Osteocyte (in vitro differentiated cells): ENCODE data around the gene TYW3. TPM values are rescaled to one million over a fixed set of nuclear protein-coding genes. Genes with fewer than 3 reads are reported as not detected.

Experiments used
- DNase-seq: peaks from one replicate; pipeline ENCODE4 v3.0.0; 2021; ENCODE audit warnings: mixed read lengths; ENCODE audit not compliant: unreplicated experiment; ENCODE audit errors: extremely low spot score
- H3K27ac Mint-ChIP-seq: one replicate; pipeline ENCODE4 v1.8.0; 2021; ENCODE audit warnings: mild to moderate bottlenecking, mixed read lengths; ENCODE audit not compliant: unreplicated experiment
- H3K27me3 Mint-ChIP-seq: one replicate; pipeline ENCODE4 v1.8.0; 2021; ENCODE audit warnings: mixed read lengths; ENCODE audit not compliant: unreplicated experiment
- H3K36me3 Mint-ChIP-seq: one replicate; pipeline ENCODE4 v1.8.0; 2021; ENCODE audit warnings: mixed read lengths; ENCODE audit not compliant: unreplicated experiment
- H3K4me1 Mint-ChIP-seq: one replicate; pipeline ENCODE4 v1.8.0; 2021; ENCODE audit warnings: mixed read lengths; ENCODE audit not compliant: unreplicated experiment
- H3K4me3 Mint-ChIP-seq: one replicate; pipeline ENCODE4 v1.8.0; 2021; ENCODE audit warnings: mild to moderate bottlenecking, moderate library complexity, mixed read lengths; ENCODE audit not compliant: unreplicated experiment
- H3K9me3 Mint-ChIP-seq: one replicate; pipeline ENCODE4 v1.8.0; 2021; ENCODE audit warnings: mixed read lengths; ENCODE audit not compliant: unreplicated experiment
- total RNA-seq: library from RNA; stranded (reverse); gene quantifications from 2 replicates; pipeline ENCODE4 v1.2.1, GENCODE V29; 2021
- TF ChIP-seq, protein P1 (sequence below): fragments of 200-600 bp; sonication (generic); IDR thresholded peaks from 2 replicates; pipeline ENCODE4 v1.5.0; 2021; ENCODE audit warnings: antibody characterized with exemption, mild to moderate bottlenecking, moderate library complexity

Gene TYW3
- total RNA-seq, 1 donor from 2014 or later = 5.6 TPM

GRCh38 chr1:74763807-74764206 is 30.9 kb downstream of the TYW3 start:
- Mint-ChIP-seq H3K4me3 (no peak overlapping the region), H3K4me1 (no peaks in the 10 kb centered on the region), H3K27me3 (peaks cover 1% of the 10 kb centered on the region), H3K9me3 (peaks cover 6% of the 10 kb centered on the region), H3K27ac (no peak overlapping the region), H3K36me3 (no peaks in the 10 kb centered on the region)
- DNase-seq = no peak
- TF ChIP-seq, protein P1, sequence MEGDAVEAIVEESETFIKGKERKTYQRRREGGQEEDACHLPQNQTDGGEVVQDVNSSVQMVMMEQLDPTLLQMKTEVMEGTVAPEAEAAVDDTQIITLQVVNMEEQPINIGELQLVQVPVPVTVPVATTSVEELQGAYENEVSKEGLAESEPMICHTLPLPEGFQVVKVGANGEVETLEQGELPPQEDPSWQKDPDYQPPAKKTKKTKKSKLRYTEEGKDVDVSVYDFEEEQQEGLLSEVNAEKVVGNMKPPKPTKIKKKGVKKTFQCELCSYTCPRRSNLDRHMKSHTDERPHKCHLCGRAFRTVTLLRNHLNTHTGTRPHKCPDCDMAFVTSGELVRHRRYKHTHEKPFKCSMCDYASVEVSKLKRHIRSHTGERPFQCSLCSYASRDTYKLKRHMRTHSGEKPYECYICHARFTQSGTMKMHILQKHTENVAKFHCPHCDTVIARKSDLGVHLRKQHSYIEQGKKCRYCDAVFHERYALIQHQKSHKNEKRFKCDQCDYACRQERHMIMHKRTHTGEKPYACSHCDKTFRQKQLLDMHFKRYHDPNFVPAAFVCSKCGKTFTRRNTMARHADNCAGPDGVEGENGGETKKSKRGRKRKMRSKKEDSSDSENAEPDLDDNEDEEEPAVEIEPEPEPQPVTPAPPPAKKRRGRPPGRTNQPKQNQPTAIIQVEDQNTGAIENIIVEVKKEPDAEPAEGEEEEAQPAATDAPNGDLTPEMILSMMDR = no peak

- TF ChIP-seq, protein P1 = no peak
Observed at GRCh38 chr1:74766579-74766978, 33.6 kb downstream of the TYW3 start.

GRCh38 chr1:74767490-74767889 is 34.5 kb downstream of the TYW3 start:
- no peak overlapping the region for H3K4me3 Mint-ChIP-seq
- H3K36me3 Mint-ChIP-seq = no peaks in the 10 kb centered on the region
- peaks cover 15% of the 10 kb centered on the region for H3K27me3 Mint-ChIP-seq
- no peaks in the 10 kb centered on the region for H3K4me1 Mint-ChIP-seq
- DNase-seq = no peak
- TF ChIP-seq, protein P1 = no peak
- H3K9me3 Mint-ChIP-seq = no peaks in the 10 kb centered on the region
- no peak overlapping the region for H3K27ac Mint-ChIP-seq

More at GRCh38 chr1:74766579-74766978, 33.6 kb downstream of the TYW3 start:
- H3K4me3 Mint-ChIP-seq = no peak overlapping the region
- no peaks in the 10 kb centered on the region for H3K9me3 Mint-ChIP-seq
- no peak overlapping the region for H3K27ac Mint-ChIP-seq
- DNase-seq = no peak
- no peaks in the 10 kb centered on the region for H3K36me3 Mint-ChIP-seq
- H3K27me3 Mint-ChIP-seq = peaks cover 12% of the 10 kb centered on the region
- no peaks in the 10 kb centered on the region for H3K4me1 Mint-ChIP-seq

GRCh38 chr1:74771913-74772515 is 39.1 kb downstream of the TYW3 start:
- TF ChIP-seq, protein P1 = peak; percentile 80
- DNase-seq = no peak
- Mint-ChIP-seq H3K9me3 (no peaks in the 10 kb centered on the region), H3K4me3 (no peak overlapping the region), H3K27ac (no peak overlapping the region), H3K4me1 (no peaks in the 10 kb centered on the region), H3K36me3 (no peaks in the 10 kb centered on the region), H3K27me3 (peaks cover 27% of the 10 kb centered on the region)

DNA sequence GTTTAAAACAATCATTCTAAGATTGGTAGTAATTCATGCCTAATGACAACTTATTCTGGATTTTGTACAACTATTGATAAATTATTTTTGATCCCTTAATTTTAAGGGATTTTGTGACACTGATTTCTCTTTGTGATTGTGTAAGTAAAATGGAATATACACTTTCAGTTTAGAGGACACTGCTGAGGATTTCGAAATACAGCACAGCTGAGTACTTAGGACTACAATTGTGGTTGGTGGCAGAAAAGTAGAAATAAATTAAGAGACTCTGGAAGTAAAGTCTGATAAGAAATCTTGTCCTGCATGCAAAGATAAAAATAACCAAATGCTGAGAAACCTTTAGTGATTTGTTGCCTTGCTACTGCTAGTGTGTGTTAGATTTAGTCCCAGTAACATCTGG is 40.0 kb downstream of the TYW3 start:
- Mint-ChIP-seq H3K4me3 (no peak overlapping the region), H3K27me3 (peaks cover 27% of the 10 kb centered on the region), H3K36me3 (no peaks in the 10 kb centered on the region), H3K9me3 (no peaks in the 10 kb centered on the region), H3K4me1 (no peaks in the 10 kb centered on the region), H3K27ac (no peak overlapping the region)
- TF ChIP-seq, protein P1 = no peak
- DNase-seq = no peak
